Activated CD4-positive, alpha-beta T cell treated with anti-CD3 and anti-CD28 coated beads for 48 hours (primary cell): Measurements from ENCODE around the gene RSU1.
A peak's percentile ranks its signal among the peaks of the same experiment; 100 is the strongest.

ENCODE experiments used
- DNase-seq: peaks from one replicate; pipeline ENCODE4 v3.0.0-alpha.2; 2020

Gene RSU1

GRCh38 chr10:16586358-16587138 is 230.7 kb downstream of the RSU1 start:
- no peak for DNase-seq

GRCh38 chr10:16585103-16585502 is 232.1 kb downstream of the RSU1 start:
- DNase-seq, result no peak

- no peak for DNase-seq
Measured at GRCh38 chr10:16583382-16583781, 233.8 kb downstream of the RSU1 start.

GRCh38 chr10:16581202-16581601 is 236.0 kb downstream of the RSU1 start:
- no peak for DNase-seq

GRCh38 chr10:16570731-16571130 is 246.5 kb downstream of the RSU1 start:
- DNase-seq, result no peak

- no peak for DNase-seq
Measured at GRCh38 chr10:16566202-16566805, 250.9 kb downstream of the RSU1 start.

GRCh38 chr10:16565604-16566003 is 251.6 kb downstream of the RSU1 start:
- no peak for DNase-seq

GRCh38 chr10:16562891-16563290 is 254.3 kb downstream of the RSU1 start:
- no peak for DNase-seq

- no peak for DNase-seq
Measured at GRCh38 chr10:16559236-16559773, 257.9 kb downstream of the RSU1 start.

GRCh38 chr10:16547973-16548372 is 269.3 kb downstream of the RSU1 start:
- DNase-seq, result no peak

GRCh38 chr10:16545116-16545736 is 272.0 kb downstream of the RSU1 start:
- peak; percentile 4 for DNase-seq

- no peak for DNase-seq
Measured at GRCh38 chr10:16544591-16544990, 272.6 kb downstream of the RSU1 start.

GRCh38 chr10:16544099-16544498 is 273.1 kb downstream of the RSU1 start:
- DNase-seq, result no peak
